Measurements from ENCODE around the gene RET.

The RET gene

DNA sequence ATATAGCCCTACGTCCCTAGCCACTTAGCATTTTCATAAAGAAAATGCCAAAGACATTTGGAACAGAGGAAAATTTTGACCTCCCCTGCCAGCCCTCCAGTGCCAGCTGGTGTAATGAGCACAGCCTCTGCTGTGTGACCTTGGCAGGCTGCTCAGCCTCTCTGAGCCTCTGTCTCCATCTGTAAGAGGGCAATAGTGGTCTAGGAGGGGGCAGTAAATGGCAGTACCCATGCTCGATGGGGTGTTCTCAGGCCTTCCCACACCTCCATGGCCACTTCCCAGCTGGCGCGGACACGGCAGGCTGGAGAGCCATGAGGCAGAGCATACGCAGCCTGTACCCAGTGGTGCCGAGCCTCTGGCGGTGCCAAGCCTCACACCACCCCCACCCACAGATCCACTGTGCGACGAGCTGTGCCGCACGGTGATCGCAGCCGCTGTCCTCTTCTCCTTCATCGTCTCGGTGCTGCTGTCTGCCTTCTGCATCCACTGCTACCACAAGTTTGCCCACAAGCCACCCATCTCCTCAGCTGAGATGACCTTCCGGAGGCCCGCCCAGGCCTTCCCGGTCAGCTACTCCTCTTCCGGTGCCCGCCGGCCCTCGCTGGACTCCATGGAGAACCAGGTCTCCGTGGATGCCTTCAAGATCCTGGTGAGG is 37.3 kb downstream of the RET start:
- H3K4me3 ChIP-seq (ENCODE audit: low read depth, low read length) = no peak overlapping the region
- TF ChIP-seq, protein P1, sequence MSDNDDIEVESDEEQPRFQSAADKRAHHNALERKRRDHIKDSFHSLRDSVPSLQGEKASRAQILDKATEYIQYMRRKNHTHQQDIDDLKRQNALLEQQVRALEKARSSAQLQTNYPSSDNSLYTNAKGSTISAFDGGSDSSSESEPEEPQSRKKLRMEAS (IDR thresholded peaks at IDR 0.05; ENCODE audit: low read depth, low read length) = no peak
- no peak for TF ChIP-seq MYC (IDR thresholded peaks at IDR 0.05; ENCODE audit: low read depth, low read length)
- TF ChIP-seq, protein P2, sequence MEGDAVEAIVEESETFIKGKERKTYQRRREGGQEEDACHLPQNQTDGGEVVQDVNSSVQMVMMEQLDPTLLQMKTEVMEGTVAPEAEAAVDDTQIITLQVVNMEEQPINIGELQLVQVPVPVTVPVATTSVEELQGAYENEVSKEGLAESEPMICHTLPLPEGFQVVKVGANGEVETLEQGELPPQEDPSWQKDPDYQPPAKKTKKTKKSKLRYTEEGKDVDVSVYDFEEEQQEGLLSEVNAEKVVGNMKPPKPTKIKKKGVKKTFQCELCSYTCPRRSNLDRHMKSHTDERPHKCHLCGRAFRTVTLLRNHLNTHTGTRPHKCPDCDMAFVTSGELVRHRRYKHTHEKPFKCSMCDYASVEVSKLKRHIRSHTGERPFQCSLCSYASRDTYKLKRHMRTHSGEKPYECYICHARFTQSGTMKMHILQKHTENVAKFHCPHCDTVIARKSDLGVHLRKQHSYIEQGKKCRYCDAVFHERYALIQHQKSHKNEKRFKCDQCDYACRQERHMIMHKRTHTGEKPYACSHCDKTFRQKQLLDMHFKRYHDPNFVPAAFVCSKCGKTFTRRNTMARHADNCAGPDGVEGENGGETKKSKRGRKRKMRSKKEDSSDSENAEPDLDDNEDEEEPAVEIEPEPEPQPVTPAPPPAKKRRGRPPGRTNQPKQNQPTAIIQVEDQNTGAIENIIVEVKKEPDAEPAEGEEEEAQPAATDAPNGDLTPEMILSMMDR (IDR thresholded peaks at IDR 0.05; ENCODE audit: low read depth, low read length) = no peak
- no peak for DNase-seq (ENCODE audit: low read depth)

DNA sequence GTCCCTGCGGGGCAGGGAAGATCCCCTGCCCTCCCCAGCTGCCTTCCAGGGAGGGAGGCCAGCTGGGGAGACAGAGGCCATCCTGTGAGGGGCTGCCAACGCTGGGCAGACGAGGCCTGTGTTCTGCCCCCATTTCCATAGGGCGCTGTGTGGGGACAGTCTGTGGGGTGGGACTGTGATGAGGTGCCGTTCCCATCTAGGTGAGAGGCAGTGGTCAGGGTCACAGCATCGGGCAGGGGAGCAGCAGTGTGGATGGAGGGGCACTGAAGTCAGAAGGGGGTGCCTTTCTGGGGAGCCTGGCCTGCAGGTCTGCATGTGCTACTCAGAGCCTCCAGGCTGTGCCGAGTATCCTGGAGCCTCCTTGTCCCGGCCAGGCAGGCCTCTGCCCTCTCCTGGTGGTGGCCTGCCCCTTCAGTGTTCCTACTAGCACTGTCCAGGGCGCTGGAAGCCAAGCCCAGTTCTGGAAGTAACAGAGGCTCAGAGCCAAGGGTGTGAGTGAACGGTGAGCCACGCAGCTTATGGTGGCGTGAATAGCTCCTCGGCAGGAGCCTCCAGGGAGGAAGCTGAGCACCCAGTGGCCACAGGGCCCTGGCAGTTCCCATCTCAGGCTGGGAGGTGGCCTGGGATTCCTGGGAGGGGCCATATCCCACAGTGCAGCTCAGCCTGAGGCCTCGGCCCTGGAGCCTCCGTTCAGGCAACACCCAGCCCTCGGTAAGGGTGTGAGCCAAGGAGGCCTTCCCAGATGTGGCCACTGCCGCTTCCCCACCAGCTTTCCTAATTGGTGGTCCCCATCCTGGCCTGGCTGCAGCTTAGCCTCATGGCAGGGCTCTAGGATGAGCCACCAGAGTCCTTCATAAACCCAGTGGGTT is 38.1 kb downstream of the RET start:
- TF ChIP-seq, protein P2 (IDR thresholded peaks at IDR 0.05; ENCODE audit: low read depth, low read length) = no peak
- TF ChIP-seq MYC (IDR thresholded peaks at IDR 0.05; ENCODE audit: low read depth, low read length) = no peak
- TF ChIP-seq, protein P1 (IDR thresholded peaks at IDR 0.05; ENCODE audit: low read depth, low read length) = no peak
- TF ChIP-seq POLR2A (IDR thresholded peaks at IDR 0.05; ENCODE audit: extremely low read depth, insufficient read length) = no peak
- H3K4me3 ChIP-seq (ENCODE audit: low read depth, low read length) = no peak overlapping the region
- DNase-seq (ENCODE audit: low read depth) = no peak

DNA sequence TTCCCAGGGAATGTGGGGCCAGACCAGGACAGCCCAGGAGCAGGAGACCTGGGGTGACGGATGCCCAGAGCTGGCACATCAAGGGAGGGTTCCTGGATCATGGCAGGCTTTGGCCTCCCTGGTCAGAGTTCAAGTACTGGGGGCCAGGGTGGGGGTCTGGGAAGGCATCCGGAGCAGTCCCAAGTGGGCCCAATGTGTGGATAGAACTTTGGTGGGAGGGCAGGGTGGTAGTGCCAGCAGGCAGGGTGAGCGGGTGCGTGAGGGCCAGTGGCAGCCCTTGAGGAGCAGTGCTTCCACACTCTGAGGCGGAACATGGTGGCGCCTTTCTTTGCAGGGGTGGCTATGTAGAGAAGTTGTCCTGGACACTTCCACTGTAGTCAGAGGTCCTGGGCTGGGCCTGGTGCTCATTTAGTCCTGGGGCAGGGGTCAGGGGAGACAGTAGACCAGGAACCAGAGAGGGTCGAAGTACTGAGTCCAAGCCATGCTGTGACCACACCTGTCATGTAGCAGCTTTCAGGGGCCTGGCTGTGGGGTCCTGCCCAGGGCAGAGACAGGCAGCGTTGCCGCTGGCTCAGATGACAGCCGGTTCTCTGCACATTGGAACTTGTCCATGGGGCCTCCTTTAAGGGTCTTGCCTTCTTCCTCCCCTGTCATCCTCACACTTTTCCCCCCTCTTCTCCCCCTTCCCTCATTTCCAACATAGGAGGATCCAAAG is 39.2 kb downstream of the RET start:
- TF ChIP-seq MYC (IDR thresholded peaks at IDR 0.05; ENCODE audit: low read depth, low read length) (no peak), POLR2A (IDR thresholded peaks at IDR 0.05; ENCODE audit: extremely low read depth, insufficient read length) (no peak)
- TF ChIP-seq, protein P2 (IDR thresholded peaks at IDR 0.05; ENCODE audit: low read depth, low read length) = no peak
- TF ChIP-seq, protein P1 (IDR thresholded peaks at IDR 0.05; ENCODE audit: low read depth, low read length) = no peak
- no peak overlapping the region for H3K4me3 ChIP-seq (ENCODE audit: low read depth, low read length)
- no peak for DNase-seq (ENCODE audit: low read depth)

DNA sequence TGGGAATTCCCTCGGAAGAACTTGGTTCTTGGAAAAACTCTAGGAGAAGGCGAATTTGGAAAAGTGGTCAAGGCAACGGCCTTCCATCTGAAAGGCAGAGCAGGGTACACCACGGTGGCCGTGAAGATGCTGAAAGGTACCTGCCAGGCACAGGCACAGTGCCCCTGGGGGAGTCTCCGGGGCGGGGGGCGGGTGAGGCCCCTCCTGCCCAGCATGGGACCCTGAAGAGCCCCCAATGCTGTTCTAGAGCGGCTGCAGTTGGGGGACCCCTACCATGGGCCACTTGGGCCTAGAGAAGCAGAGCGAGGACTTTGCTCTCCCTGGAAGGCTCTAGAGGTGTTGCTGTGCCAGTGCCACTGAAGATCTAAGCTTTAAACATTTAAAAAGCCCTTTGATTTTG is 39.7 kb downstream of the RET start:
- DNase-seq (ENCODE audit: low read depth) = no peak
- no peak overlapping the region for H3K4me3 ChIP-seq (ENCODE audit: low read depth, low read length)
- no peak for TF ChIP-seq POLR2A (IDR thresholded peaks at IDR 0.05; ENCODE audit: extremely low read depth, insufficient read length)
- TF ChIP-seq, protein P2 (IDR thresholded peaks at IDR 0.05; ENCODE audit: low read depth, low read length) = no peak

DNA sequence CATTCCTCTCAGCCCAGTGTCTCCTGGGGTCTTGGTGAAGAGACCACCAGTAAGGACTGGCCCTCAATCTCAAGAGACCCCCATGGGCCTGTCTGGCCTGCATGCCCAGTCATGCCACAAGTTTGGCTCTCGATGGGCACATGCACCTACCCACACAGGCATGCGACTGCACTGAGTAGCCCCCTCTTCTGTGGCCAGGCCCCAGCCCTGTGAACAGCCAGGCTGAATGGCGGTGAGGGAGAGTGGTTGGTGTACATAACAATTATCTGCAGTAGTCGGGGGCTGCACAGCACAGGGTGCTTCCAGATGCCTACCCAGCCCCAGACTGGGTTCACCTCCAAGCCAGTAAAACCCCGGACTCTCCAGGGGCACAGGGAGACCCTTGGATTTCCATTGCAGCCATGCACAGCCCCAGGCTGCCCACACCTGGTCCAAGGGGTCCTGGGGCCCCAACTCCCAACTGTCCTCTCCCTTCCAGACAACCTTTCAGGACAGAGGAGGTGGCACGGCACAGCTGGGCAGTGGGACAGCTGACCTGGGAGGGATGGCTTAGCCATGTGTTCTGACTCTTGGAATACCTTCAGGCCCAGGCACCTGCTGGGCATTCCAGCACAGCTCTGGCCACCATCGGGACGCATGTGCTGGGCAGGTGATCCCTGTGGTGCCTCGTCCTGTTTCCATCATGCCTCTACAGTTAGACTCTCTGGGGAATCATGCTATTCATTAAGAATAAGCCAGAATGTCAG is 40.3 kb downstream of the RET start:
- no peak for DNase-seq (ENCODE audit: low read depth)
- no peak overlapping the region for H3K4me3 ChIP-seq (ENCODE audit: low read depth, low read length)
- TF ChIP-seq, protein P2 (IDR thresholded peaks at IDR 0.05; ENCODE audit: low read depth, low read length) = no peak
- no peak for TF ChIP-seq MYC (IDR thresholded peaks at IDR 0.05; ENCODE audit: low read depth, low read length)
- TF ChIP-seq, protein P1 (IDR thresholded peaks at IDR 0.05; ENCODE audit: low read depth, low read length) = no peak
- TF ChIP-seq POLR2A (IDR thresholded peaks at IDR 0.05; ENCODE audit: extremely low read depth, insufficient read length) = no peak

Measured in NB4 (cell line).